ENCODE data around the gene ARRB1.

The ARRB1 gene

DNA sequence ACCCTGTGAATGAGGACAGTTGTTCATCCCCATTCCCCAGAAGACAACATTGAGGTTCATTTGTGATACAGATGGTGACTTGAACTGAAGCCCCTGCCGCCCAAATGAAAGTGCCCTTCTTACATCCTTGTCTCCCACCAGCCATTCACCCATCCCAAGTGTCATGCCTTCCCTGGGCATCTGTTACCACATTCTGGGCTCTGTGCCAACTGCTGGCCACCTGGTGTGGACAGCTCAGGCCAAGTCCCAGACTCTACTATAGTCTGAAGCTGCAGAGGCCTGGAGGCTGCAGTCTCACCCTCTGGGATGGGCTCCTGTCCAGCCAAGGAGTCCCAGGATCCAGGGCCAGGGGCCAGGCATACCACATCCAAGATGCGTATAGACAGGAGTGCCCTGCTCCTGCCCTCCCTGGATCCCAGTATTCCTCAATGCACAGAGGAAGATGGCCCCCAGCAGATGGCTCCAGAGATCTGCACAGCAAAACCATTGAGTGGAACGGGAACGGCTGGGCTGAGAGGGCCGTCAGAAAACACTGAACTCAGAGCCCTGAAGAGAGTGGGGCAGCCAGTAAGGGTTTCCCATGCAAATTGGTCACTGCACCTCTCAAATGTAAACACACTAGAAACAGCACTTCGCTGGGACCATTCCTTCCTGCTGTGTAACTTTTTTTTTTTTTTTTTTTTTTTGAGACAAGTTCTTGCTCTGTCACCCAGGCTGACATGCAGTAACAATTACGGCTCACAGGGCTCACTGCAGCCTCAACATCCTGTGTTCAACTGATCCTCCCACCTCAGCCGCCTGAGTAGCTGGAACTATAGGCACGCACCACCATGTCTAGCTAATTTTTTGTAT is 22.8 kb downstream of the ARRB1 start (continued):
- TF ChIP-seq, protein P1, sequence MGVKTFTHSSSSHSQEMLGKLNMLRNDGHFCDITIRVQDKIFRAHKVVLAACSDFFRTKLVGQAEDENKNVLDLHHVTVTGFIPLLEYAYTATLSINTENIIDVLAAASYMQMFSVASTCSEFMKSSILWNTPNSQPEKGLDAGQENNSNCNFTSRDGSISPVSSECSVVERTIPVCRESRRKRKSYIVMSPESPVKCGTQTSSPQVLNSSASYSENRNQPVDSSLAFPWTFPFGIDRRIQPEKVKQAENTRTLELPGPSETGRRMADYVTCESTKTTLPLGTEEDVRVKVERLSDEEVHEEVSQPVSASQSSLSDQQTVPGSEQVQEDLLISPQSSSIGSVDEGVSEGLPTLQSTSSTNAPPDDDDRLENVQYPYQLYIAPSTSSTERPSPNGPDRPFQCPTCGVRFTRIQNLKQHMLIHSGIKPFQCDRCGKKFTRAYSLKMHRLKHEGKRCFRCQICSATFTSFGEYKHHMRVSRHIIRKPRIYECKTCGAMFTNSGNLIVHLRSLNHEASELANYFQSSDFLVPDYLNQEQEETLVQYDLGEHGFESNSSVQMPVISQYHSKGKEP (tag by site-specific recombination; IDR thresholded peaks at IDR 0.05): no peak

DNA sequence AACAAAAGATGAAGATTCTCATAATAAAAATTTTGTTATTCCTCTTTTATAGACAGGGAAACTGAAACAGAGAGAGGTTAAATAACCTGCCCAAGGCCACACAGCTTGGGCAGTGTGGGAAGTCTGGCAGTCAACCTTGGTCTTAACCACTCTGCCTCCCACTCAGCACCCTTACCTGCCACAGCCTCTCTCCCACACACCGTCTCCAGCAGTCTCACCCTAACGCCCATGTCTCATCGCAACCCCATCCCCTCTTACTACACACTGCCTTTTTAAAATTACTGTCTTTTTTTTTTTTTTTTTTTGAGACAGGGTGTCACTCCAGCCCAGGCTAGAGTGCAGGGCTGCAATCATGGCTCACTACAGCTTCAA is 25.0 kb downstream of the ARRB1 start:
- ChIA-PET POLR2A (interaction anchor here (0.7 kb wide), 1 partner anchor 84 kb away, joined by 4 read pairs; no protein-coding TSS in a partner anchor), CTCF (interaction anchor here (0.6 to 4.9 kb wide), 7 partner anchors 15 to 59 kb away, joined by 3 to 21 read pairs (median 3); no protein-coding TSS in a partner anchor)
- H3K4me3 ChIP-seq (ENCODE audit: low read depth, low read length): no peak overlapping the region
- no peak for TF ChIP-seq ZNF664 (tag by site-specific recombination; IDR thresholded peaks at IDR 0.05)
- TF ChIP-seq, protein P2, sequence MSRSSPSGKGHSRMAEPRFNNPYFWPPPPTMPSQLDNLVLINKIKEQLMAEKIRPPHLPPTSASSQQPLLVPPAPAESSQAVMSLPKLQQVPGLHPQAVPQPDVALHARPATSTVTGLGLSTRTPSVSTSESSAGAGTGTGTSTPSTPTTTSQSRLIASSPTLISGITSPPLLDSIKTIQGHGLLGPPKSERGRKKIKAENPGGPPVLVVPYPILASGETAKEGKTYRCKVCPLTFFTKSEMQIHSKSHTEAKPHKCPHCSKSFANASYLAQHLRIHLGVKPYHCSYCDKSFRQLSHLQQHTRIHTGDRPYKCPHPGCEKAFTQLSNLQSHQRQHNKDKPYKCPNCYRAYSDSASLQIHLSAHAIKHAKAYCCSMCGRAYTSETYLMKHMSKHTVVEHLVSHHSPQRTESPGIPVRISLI (tag by site-specific recombination; IDR thresholded peaks at IDR 0.05): peak; percentile 13; the same call in 1 of the 2 replicates
- no peak for TF ChIP-seq ZNF777 (tag by site-specific recombination; IDR thresholded peaks at IDR 0.05; ENCODE audit: borderline replicate concordance)
- TF ChIP-seq ZFHX2 (tag by site-specific recombination; conservative IDR thresholded peaks at IDR 0.05): peak; percentile 97
- peak; percentile 95 for TF ChIP-seq EGR2 (tag by site-specific recombination; IDR thresholded peaks at IDR 0.05; ENCODE audit: low read depth)
- H3K27ac ChIP-seq (ENCODE audit: extremely low read depth, low read depth, low read length): no peak overlapping the region
- no peaks in the 10 kb centered on the region for H3K4me1 ChIP-seq (ENCODE audit: control insufficient read depth, insufficient read depth, low read length)
- H3K9me3 ChIP-seq (ENCODE audit: control insufficient read depth, insufficient read depth, low read depth, low read length): no peaks in the 10 kb centered on the region
- H3K36me3 ChIP-seq (ENCODE audit: control insufficient read depth in 2 of 2, insufficient read depth in 1 of 2, low read length in 2 of 2): no peaks in the 10 kb centered on the region

DNA sequence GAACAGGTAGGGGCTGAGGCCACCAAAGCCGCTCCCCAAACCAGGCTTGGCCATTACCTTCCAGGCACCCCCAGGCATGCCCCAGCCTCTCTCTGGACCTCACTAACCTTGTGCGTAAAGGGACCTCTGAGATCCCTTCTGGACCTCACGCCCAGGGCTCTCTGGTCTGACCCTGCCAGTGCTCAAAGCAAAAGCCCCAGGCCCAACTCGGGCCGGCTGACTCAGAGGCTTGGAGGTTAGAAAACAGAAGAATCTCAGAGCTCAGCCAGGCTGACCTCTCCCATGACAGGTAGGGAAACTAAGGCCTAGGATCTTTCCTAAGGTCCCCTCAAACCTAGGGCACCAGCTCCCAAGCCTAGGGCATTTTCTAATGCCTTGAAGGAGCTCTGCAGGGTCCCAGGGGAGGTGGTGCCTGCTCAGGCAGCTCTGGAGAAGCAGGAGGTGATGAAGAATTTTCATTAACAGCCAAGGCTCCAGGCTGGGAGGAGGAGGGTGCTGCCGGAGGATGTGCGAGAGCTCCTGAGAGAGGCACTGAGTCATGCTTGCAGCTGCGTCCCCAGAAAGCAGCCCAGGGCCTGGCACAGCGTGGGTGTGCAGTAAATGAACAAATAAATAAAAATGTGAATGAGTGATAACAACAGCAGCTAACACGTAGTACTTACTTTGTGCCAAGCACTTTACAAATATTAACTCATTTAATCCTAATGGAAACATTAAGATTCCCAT is 25.6 kb downstream of the ARRB1 start:
- Histone ChIP-seq H3K27ac (ENCODE audit: extremely low read depth, low read depth, low read length) (no peak overlapping the region), H3K4me3 (ENCODE audit: low read depth, low read length) (no peak overlapping the region), H3K36me3 (ENCODE audit: control insufficient read depth in 2 of 2, insufficient read depth in 1 of 2, low read length in 2 of 2) (no peaks in the 10 kb centered on the region), H3K4me1 (ENCODE audit: control insufficient read depth, insufficient read depth, low read length) (no peaks in the 10 kb centered on the region), H3K9me3 (ENCODE audit: control insufficient read depth, insufficient read depth, low read depth, low read length) (no peaks in the 10 kb centered on the region)
- ChIA-PET CTCF (interaction anchor here (0.6 to 4.9 kb wide), 8 partner anchors 30 to 61 kb away, joined by 3 to 21 read pairs (median 4); no protein-coding TSS in a partner anchor), POLR2A (no interaction called here)
- peak; percentile 59 for TF ChIP-seq OSR2 (tag by site-specific recombination; IDR thresholded peaks at IDR 0.05)
- TF ChIP-seq, protein P2 (tag by site-specific recombination; IDR thresholded peaks at IDR 0.05): no peak
- peak; percentile 27 for TF ChIP-seq ZIC2 (tag by site-specific recombination; IDR thresholded peaks at IDR 0.05)
- 0 out of 2 replicates have a peak, but pooled peaks have one; percentile 16 for TF ChIP-seq SP7 (tag by site-specific recombination; IDR thresholded peaks at IDR 0.05)
- no peak for TF ChIP-seq ZNF350 (tag by site-specific recombination; IDR thresholded peaks at IDR 0.05)
- TF ChIP-seq ZNF664 (tag by site-specific recombination; IDR thresholded peaks at IDR 0.05): peak; percentile 87
- TF ChIP-seq ZNF202 (tag by site-specific recombination; IDR thresholded peaks at IDR 0.05; ENCODE audit: borderline replicate concordance): no peak
- TF ChIP-seq ZBTB8A (tag by site-specific recombination; IDR thresholded peaks at IDR 0.05): no peak
- no peak for TF ChIP-seq ZBTB20 (tag by site-specific recombination; IDR thresholded peaks at IDR 0.05)

DNA sequence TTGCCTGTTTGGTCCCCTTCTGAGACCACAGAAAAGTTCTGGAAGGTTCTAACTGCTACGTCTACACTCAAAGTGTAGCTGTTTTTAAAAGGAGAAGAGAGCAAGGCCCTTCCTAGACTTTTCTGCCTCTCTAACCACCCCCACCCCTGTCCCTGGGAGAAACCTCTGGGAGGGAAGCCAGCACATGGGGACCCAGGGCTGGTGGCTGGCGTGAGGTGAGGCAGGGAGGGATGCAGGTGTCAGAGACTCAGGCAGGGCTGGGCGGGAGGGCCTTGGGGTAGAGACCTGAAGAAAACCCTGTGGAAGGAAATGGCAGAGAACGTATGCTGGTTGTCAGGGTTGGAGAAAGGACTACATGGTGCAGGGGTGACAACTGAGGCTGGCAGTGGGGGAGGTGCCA is 26.7 kb downstream of the ARRB1 start:
- H3K4me3 ChIP-seq (ENCODE audit: low read depth, low read length): no peak overlapping the region
- TF ChIP-seq, protein P3, sequence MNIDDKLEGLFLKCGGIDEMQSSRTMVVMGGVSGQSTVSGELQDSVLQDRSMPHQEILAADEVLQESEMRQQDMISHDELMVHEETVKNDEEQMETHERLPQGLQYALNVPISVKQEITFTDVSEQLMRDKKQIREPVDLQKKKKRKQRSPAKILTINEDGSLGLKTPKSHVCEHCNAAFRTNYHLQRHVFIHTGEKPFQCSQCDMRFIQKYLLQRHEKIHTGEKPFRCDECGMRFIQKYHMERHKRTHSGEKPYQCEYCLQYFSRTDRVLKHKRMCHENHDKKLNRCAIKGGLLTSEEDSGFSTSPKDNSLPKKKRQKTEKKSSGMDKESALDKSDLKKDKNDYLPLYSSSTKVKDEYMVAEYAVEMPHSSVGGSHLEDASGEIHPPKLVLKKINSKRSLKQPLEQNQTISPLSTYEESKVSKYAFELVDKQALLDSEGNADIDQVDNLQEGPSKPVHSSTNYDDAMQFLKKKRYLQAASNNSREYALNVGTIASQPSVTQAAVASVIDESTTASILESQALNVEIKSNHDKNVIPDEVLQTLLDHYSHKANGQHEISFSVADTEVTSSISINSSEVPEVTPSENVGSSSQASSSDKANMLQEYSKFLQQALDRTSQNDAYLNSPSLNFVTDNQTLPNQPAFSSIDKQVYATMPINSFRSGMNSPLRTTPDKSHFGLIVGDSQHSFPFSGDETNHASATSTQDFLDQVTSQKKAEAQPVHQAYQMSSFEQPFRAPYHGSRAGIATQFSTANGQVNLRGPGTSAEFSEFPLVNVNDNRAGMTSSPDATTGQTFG (tag by site-specific recombination; IDR thresholded peaks at IDR 0.05; ENCODE audit: borderline replicate concordance): no peak
- no peak for TF ChIP-seq ZNF747 (tag by site-specific recombination; IDR thresholded peaks at IDR 0.05)
- TF ChIP-seq, protein P4, sequence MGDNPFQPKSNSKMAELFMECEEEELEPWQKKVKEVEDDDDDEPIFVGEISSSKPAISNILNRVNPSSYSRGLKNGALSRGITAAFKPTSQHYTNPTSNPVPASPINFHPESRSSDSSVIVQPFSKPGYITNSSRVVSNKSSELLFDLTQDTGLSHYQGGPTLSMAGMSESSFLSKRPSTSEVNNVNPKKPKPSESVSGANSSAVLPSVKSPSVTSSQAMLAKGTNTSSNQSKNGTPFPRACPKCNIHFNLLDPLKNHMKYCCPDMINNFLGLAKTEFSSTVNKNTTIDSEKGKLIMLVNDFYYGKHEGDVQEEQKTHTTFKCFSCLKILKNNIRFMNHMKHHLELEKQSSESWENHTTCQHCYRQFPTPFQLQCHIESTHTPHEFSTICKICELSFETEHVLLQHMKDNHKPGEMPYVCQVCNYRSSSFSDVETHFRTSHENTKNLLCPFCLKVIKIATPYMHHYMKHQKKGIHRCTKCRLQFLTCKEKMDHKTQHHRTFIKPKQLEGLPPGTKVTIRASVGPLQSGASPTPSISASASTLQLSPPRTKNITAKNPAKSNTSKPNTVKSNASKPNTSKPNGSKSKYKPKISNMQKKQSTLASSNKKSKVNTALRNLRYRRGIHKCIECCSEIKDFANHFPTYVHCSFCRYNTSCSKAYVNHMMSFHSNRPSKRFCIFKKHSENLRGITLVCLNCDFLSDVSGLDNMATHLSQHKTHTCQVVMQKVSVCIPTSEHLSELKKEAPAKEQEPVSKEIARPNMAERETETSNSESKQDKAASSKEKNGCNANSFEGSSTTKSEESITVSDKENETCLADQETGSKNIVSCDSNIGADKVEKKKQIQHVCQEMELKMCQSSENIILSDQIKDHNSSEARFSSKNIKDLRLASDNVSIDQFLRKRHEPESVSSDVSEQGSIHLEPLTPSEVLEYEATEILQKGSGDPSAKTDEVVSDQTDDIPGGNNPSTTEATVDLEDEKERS (tag by site-specific recombination; IDR thresholded peaks at IDR 0.05): no peak

More for the DNA sequence above, 26.7 kb downstream of the ARRB1 start:
- CTCF ChIA-PET: interaction anchor here (4.9 kb wide), 1 partner anchor 44 kb away, joined by 21 read pairs; no protein-coding TSS in a partner anchor
- H3K36me3 ChIP-seq (ENCODE audit: control insufficient read depth in 2 of 2, insufficient read depth in 1 of 2, low read length in 2 of 2): no peaks in the 10 kb centered on the region
- H3K9me3 ChIP-seq (ENCODE audit: control insufficient read depth, insufficient read depth, low read depth, low read length): no peaks in the 10 kb centered on the region
- no peak overlapping the region for H3K27ac ChIP-seq (ENCODE audit: extremely low read depth, low read depth, low read length)
- no peaks in the 10 kb centered on the region for H3K4me1 ChIP-seq (ENCODE audit: control insufficient read depth, insufficient read depth, low read length)
- POLR2A ChIA-PET: no interaction called here
